ENCODE data around the gene SSBP3. TPM values are rescaled to one million over a fixed set of nuclear protein-coding genes. Genes with fewer than 3 reads are reported as not detected.
A peak's percentile ranks its signal among the peaks of the same experiment; 100 is the strongest.

Gene SSBP3
- total RNA-seq, 4 donors from 2014 or later = 26.4 to 49.5 (median 37.1) TPM

DNA sequence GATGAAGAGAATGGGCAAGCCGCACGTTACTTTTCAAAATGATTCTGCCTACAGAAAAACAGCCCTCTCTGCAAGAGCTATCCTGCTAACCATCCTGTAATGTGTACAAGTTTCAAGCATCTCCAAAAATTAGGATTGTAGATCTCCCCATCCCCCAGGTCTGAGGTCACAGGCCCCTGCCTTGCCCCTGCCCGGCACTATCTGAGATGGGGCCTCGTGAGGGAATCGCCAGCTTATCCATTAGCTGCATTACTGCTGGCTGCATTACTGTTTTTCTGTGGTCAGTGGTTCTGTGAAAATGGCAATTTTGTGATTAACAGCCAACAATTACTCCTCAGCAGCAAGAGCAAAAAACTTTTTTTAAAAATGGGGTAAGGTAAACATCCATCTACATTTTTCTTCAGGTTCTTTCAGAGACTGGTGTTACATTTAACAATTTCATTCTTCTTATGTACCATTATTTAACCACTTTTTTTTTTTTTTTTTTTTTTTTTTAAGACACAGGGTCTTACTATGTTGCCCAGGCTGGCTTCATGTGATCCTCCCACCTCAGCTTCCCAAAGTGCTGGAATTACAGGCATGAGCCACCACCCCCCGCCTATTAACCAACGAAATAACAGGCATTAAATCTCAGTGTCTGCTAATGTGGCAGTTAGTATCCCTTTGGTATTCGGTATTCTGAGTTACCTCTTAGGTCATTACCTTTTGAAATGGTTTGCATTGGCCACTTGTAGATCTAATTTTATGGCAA is 122.4 kb downstream of the SSBP3 start:
- peaks cover 51% of the 10 kb centered on the region for H3K4me1 ChIP-seq
- no peak for DNase-seq (ENCODE audit: low spot score in 2 of 2)
- H3K36me3 ChIP-seq = peaks cover 4% of the 10 kb centered on the region
- TF ChIP-seq POLR2A (IDR thresholded peaks at IDR 0.05) (no peak), EP300 (IDR thresholded peaks at IDR 0.05) (no peak)
- WGBS = 88% methylated on average over 8 of the region's 8 CpGs
- no peak overlapping the region for H3K4me3 ChIP-seq
- H3K27me3 ChIP-seq = no peaks in the 10 kb centered on the region
- H3K27ac ChIP-seq = no peak overlapping the region
- H3K9me3 ChIP-seq = no peaks in the 10 kb centered on the region

- Histone ChIP-seq H3K27me3 (no peaks in the 10 kb centered on the region), H3K27ac (no peak overlapping the region), H3K4me1 (peaks cover 51% of the 10 kb centered on the region), H3K36me3 (peaks cover 4% of the 10 kb centered on the region), H3K4me3 (no peak overlapping the region), H3K9me3 (no peaks in the 10 kb centered on the region)
- TF ChIP-seq POLR2A (IDR thresholded peaks at IDR 0.05) (no peak), POLR2AphosphoS5 (IDR thresholded peaks at IDR 0.05) (no peak), CTCF (IDR thresholded peaks at IDR 0.05) (no peak), EP300 (IDR thresholded peaks at IDR 0.05) (no peak)
- no peak for DNase-seq (ENCODE audit: low spot score in 2 of 2)
- WGBS = 67% methylated on average over 16 of the region's 16 CpGs
These were observed 123.9 kb downstream of the SSBP3 start for GRCh38 chr1:54282101-54282847.

- Histone ChIP-seq H3K27me3 (no peaks in the 10 kb centered on the region), H3K4me3 (no peak overlapping the region), H3K4me1 (peaks cover 54% of the 10 kb centered on the region), H3K9me3 (no peaks in the 10 kb centered on the region), H3K27ac (peak overlapping the region; percentile 37), H3K36me3 (peaks cover 4% of the 10 kb centered on the region)
- 58% methylated on average over 12 of the region's 12 CpGs for WGBS
- no peak for DNase-seq (ENCODE audit: low spot score in 2 of 2)
- TF ChIP-seq CTCF (IDR thresholded peaks at IDR 0.05) = no peak
- no peak for TF ChIP-seq POLR2A (IDR thresholded peaks at IDR 0.05)
- TF ChIP-seq EP300 (IDR thresholded peaks at IDR 0.05) = no peak
- TF ChIP-seq POLR2AphosphoS5 (IDR thresholded peaks at IDR 0.05) = no peak
These were observed 125.5 kb downstream of the SSBP3 start for GRCh38 chr1:54280651-54281050.

- H3K9me3 ChIP-seq = no peaks in the 10 kb centered on the region
- peaks cover 4% of the 10 kb centered on the region for H3K36me3 ChIP-seq
- no peaks in the 10 kb centered on the region for H3K27me3 ChIP-seq
- 96% methylated on average over 8 of the region's 8 CpGs for WGBS
- H3K4me3 ChIP-seq = no peak overlapping the region
- H3K4me1 ChIP-seq = peaks cover 66% of the 10 kb centered on the region
- no peak for DNase-seq (ENCODE audit: low spot score in 2 of 2)
- TF ChIP-seq POLR2A (IDR thresholded peaks at IDR 0.05) (no peak), EP300 (IDR thresholded peaks at IDR 0.05) (no peak), CTCF (IDR thresholded peaks at IDR 0.05) (no peak), POLR2AphosphoS5 (IDR thresholded peaks at IDR 0.05) (no peak)
- peak overlapping the region; percentile 39 for H3K27ac ChIP-seq
These were observed 126.7 kb downstream of the SSBP3 start for GRCh38 chr1:54279457-54279856.

DNA sequence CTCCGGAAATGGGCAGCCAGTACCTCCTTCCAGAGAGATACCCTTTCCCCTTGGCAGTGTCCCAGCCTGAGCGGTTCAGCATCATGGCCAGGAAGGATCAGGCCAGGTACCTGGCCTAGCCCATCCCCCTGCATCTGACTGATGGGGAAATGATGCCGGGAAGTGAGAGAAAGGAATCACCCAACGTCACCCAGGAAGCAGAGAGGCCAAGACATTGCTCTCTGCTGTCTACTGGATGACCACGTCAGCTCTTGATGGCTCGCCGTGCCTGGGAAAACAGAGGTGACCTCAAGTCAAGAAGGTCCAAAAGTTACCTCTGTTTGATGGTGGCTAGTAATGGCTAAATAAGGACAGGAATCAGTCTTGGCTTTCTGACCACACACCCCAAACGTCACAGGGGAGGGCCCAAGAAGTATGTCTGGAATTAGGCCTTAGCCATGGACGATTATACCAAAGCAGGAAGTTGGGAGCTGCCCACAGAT is 127.2 kb downstream of the SSBP3 start:
- WGBS = 75% methylated on average over 9 of the region's 9 CpGs
- Histone ChIP-seq H3K4me3 (no peak overlapping the region), H3K9me3 (no peaks in the 10 kb centered on the region), H3K27ac (peak overlapping the region; percentile 79), H3K36me3 (peaks cover 4% of the 10 kb centered on the region), H3K27me3 (no peaks in the 10 kb centered on the region), H3K4me1 (peaks cover 71% of the 10 kb centered on the region)
- no peak for TF ChIP-seq CTCF (IDR thresholded peaks at IDR 0.05)
- TF ChIP-seq EP300 (IDR thresholded peaks at IDR 0.05) = peak; percentile 61
- no peak for TF ChIP-seq POLR2AphosphoS5 (IDR thresholded peaks at IDR 0.05)
- TF ChIP-seq POLR2A (IDR thresholded peaks at IDR 0.05) = no peak
- DNase-seq (ENCODE audit: low spot score in 2 of 2) = no peak

Data from suprapubic skin (tissue), 4 donors.